ENCODE measurements around the gene HOXB5.

Gene HOXB5

GRCh38 chr17:48548523-48549280, 44.9 kb downstream of the HOXB5 start:
- DNase-seq (ENCODE audit: low read depth, low spot score), result no peak

- no peak for DNase-seq (ENCODE audit: low read depth, low spot score)
Measured at GRCh38 chr17:48547808-48548522, 45.6 kb downstream of the HOXB5 start.

GRCh38 chr17:48546924-48547807, 46.4 kb downstream of the HOXB5 start:
- no peak for DNase-seq (ENCODE audit: low read depth, low spot score)

- DNase-seq (ENCODE audit: low read depth, low spot score), result no peak
Measured at GRCh38 chr17:48546137-48546923, 47.2 kb downstream of the HOXB5 start.

- no peak for DNase-seq (ENCODE audit: low read depth, low spot score)
Measured at GRCh38 chr17:48545539-48545938, 48.0 kb downstream of the HOXB5 start.

GRCh38 chr17:48545022-48545375, 48.6 kb downstream of the HOXB5 start, which contains the start of gene HOXB2:
Gene HOXB2 (minus strand): TSS chr17:48545109. CDS start chr17:48544911, 198 bp downstream.
- no peak for DNase-seq (ENCODE audit: low read depth, low spot score)

- no peak for DNase-seq (ENCODE audit: low read depth, low spot score)
Measured at GRCh38 chr17:48544349-48545021, 49.1 kb downstream of the HOXB5 start.

GRCh38 chr17:48543854-48544348, 49.7 kb downstream of the HOXB5 start:
- DNase-seq (ENCODE audit: low read depth, low spot score), result no peak

- no peak for DNase-seq (ENCODE audit: low read depth, low spot score)
Measured at GRCh38 chr17:48543107-48543853, 50.3 kb downstream of the HOXB5 start.

GRCh38 chr17:48542698-48543106, 50.9 kb downstream of the HOXB5 start:
- no peak for DNase-seq (ENCODE audit: low read depth, low spot score)

GRCh38 chr17:48542114-48542656, 51.4 kb downstream of the HOXB5 start:
- no peak for DNase-seq (ENCODE audit: low read depth, low spot score)

GRCh38 chr17:48541577-48542113, 51.9 kb downstream of the HOXB5 start:
- no peak for DNase-seq (ENCODE audit: low read depth, low spot score)

Data from brain pericyte (primary cell).